ENCODE measurements around the gene NTN1.

DNA sequence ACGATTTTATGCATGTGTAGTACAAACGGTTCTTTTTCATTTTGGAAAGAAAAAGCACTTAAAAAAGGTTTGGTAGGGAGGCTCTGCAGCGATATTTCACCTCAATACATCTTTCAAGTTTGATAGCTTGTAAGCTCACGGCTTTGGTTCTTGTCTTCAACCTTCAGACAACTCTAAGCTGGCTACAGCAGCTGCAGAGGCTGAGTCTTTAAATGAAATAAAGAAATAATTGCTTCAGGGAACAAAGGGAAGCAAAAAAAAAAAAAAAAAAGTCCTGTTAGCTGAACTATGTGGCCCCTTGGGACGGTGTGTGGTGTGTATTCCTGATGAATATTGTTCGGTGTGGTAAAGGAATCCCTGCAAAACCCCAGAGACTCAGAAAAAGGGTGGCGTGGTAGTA lies 265.1 kb downstream of the NTN1 start:
- TF ChIP-seq, protein P1, sequence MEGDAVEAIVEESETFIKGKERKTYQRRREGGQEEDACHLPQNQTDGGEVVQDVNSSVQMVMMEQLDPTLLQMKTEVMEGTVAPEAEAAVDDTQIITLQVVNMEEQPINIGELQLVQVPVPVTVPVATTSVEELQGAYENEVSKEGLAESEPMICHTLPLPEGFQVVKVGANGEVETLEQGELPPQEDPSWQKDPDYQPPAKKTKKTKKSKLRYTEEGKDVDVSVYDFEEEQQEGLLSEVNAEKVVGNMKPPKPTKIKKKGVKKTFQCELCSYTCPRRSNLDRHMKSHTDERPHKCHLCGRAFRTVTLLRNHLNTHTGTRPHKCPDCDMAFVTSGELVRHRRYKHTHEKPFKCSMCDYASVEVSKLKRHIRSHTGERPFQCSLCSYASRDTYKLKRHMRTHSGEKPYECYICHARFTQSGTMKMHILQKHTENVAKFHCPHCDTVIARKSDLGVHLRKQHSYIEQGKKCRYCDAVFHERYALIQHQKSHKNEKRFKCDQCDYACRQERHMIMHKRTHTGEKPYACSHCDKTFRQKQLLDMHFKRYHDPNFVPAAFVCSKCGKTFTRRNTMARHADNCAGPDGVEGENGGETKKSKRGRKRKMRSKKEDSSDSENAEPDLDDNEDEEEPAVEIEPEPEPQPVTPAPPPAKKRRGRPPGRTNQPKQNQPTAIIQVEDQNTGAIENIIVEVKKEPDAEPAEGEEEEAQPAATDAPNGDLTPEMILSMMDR (IDR thresholded peaks at IDR 0.05; ENCODE audit: insufficient read depth, low read length, poor library complexity, severe bottlenecking): no peak
- TF ChIP-seq EZH2phosphoT487 (conservative IDR thresholded peaks at IDR 0.05; ENCODE audit: low read length): no peak

Measured in SU-DHL-6 (cell line).